PC-9 (cell line): ENCODE measurements around the gene SRP14.

Experiments
- EZH2 ChIP-seq: fragments of 200-600 bp; sonication (generic); IDR thresholded peaks from 2 replicates; pipeline ENCODE4 v1.8.0; 2017; ENCODE audit warnings: antibody characterized with exemption, low read depth
- TF ChIP-seq, protein P1 (sequence below): fragments of 200-600 bp; sonication (generic); conservative IDR thresholded peaks from 2 replicates; pipeline ENCODE4 v1.6.1; 2017; ENCODE audit warnings: mixed run types, antibody characterized with exemption, mild to moderate bottlenecking, moderate library complexity

DNA sequence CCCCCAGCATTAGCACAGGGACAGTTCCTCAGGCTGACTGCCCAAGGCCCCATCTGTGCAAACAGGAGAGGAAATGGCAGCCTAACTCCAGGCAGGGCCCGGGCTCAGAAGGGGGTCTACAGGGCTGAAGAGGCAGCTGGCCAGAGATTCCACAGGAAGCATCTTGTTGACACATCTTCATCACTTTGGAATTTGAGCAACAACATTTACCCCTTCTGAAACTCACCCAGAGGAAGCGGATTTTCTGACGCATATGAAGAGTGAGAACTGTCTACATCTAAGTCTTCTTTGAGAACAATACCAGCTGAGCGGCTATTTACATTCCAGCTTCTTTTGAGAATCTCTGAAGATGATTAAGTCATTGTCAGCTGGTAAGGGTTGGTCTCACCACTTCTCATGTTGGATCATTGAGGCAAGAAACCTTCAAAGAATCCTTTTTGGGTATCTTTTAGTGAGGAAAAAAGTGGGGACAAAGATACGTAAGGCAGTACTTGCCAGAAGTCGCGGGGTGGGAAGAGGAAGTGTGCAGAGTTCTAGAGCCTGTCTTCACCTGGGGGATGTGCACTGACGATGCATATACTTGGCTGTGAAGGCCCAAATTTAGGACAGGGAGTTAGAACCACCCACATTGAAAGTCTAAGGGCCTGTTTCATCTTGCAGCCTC is 25.4 kb upstream of the SRP14 start:
- TF ChIP-seq, protein P1, sequence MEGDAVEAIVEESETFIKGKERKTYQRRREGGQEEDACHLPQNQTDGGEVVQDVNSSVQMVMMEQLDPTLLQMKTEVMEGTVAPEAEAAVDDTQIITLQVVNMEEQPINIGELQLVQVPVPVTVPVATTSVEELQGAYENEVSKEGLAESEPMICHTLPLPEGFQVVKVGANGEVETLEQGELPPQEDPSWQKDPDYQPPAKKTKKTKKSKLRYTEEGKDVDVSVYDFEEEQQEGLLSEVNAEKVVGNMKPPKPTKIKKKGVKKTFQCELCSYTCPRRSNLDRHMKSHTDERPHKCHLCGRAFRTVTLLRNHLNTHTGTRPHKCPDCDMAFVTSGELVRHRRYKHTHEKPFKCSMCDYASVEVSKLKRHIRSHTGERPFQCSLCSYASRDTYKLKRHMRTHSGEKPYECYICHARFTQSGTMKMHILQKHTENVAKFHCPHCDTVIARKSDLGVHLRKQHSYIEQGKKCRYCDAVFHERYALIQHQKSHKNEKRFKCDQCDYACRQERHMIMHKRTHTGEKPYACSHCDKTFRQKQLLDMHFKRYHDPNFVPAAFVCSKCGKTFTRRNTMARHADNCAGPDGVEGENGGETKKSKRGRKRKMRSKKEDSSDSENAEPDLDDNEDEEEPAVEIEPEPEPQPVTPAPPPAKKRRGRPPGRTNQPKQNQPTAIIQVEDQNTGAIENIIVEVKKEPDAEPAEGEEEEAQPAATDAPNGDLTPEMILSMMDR, result no peak
- TF ChIP-seq EZH2, result no peak
